ENCODE results near the gene KCNQ1. TPM values are rescaled to one million over a fixed set of nuclear protein-coding genes. Genes with fewer than 3 reads are reported as not detected.

The KCNQ1 gene
- total RNA-seq, 1 experiment from 2014 or later, result 1.0 TPM

DNA sequence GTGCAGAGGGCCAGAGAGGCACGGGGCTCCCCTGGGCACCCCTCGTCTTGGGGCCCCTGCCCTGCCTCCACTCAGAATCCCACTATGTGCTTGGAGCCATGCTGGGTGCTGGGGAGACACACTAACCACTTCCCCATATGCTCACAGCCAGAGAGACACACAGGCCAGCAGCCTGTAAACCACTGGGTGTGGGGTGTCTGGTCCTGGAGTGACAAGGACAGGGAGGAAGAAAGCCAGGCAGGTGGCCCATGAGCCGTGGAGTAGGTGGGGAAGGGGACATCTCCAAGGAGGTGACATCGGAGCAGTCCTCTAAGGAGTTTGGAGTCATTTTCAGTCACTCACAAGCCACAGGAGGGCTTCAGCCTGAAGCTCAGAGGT is 381.9 kb downstream of the KCNQ1 start:
- Mint-ChIP-seq H3K4me3 (ENCODE audit: unreplicated experiment) (no peak overlapping the region), H3K4me1 (ENCODE audit: low read depth, unreplicated experiment) (peaks cover 8% of the 10 kb centered on the region), H3K9me3 (ENCODE audit: unreplicated experiment) (peaks cover 57% of the 10 kb centered on the region), H3K36me3 (ENCODE audit: insufficient read depth, unreplicated experiment) (no peaks in the 10 kb centered on the region), H3K27ac (ENCODE audit: unreplicated experiment) (no peak overlapping the region), H3K27me3 (ENCODE audit: insufficient read depth, unreplicated experiment) (no peaks in the 10 kb centered on the region)
- Histone ChIP-seq H3K36me3 (ENCODE audit: control insufficient read depth, insufficient read depth, low read length) (no peaks in the 10 kb centered on the region), H3K9me3 (peaks cover 33% of the 10 kb centered on the region), H3K4me3 (ENCODE audit: low read depth, low read length) (no peak overlapping the region), H3K27me3 (replicated peaks; ENCODE audit: control insufficient read depth, insufficient read depth, low read length) (no peaks in the 10 kb centered on the region), H3K4me1 (peaks cover 16% of the 10 kb centered on the region)
- CTCF ChIA-PET, result no interaction called here
- no TSS peak for BruUV-seq (replicated peaks)
- no peak for DNase-seq
- intact Hi-C loops (cut with micrococcal nuclease; ENCODE audit: unreplicated experiment), result no loop called here
- TF ChIP-seq, protein P1, sequence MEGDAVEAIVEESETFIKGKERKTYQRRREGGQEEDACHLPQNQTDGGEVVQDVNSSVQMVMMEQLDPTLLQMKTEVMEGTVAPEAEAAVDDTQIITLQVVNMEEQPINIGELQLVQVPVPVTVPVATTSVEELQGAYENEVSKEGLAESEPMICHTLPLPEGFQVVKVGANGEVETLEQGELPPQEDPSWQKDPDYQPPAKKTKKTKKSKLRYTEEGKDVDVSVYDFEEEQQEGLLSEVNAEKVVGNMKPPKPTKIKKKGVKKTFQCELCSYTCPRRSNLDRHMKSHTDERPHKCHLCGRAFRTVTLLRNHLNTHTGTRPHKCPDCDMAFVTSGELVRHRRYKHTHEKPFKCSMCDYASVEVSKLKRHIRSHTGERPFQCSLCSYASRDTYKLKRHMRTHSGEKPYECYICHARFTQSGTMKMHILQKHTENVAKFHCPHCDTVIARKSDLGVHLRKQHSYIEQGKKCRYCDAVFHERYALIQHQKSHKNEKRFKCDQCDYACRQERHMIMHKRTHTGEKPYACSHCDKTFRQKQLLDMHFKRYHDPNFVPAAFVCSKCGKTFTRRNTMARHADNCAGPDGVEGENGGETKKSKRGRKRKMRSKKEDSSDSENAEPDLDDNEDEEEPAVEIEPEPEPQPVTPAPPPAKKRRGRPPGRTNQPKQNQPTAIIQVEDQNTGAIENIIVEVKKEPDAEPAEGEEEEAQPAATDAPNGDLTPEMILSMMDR (IDR thresholded peaks at IDR 0.05; ENCODE audit: insufficient read depth in 1 of 2, low read depth in 1 of 2, low read length in 1 of 2, severe bottlenecking in 1 of 2, unreplicated experiment in 1 of 2), result no peak
- POLR2A ChIA-PET, result no interaction called here

DNA sequence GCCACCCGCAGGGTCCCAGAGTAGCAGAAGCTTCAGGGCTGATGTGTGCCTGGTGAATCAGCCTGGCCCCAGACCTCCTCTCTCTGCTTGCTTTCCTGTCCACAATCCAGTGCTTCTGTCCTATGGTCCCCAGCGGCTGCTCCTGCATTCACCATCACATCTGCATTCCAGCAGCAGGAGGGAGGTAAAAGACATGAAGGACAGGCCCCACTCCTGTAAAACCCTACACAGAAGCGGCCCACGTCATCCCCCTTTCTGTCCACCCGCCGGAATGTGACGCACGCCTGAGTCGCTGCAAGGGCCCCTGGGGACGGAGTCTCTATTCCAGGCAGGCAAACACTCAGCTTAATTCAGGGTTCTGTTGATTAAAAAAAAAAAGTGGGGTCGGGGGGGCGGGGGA is 382.4 kb downstream of the KCNQ1 start:
- Mint-ChIP-seq H3K9me3 (ENCODE audit: unreplicated experiment) (peaks cover 51% of the 10 kb centered on the region), H3K4me1 (ENCODE audit: low read depth, unreplicated experiment) (peaks cover 8% of the 10 kb centered on the region), H3K4me3 (ENCODE audit: unreplicated experiment) (no peak overlapping the region), H3K36me3 (ENCODE audit: insufficient read depth, unreplicated experiment) (no peaks in the 10 kb centered on the region), H3K27ac (ENCODE audit: unreplicated experiment) (no peak overlapping the region), H3K27me3 (ENCODE audit: insufficient read depth, unreplicated experiment) (no peaks in the 10 kb centered on the region)
- H3K4me3 ChIP-seq (ENCODE audit: low read depth, low read length), result no peak overlapping the region
- peaks cover 16% of the 10 kb centered on the region for H3K4me1 ChIP-seq
- DNase-seq, result no peak
- no TSS peak for BruUV-seq (replicated peaks)
- H3K27me3 ChIP-seq (replicated peaks; ENCODE audit: control insufficient read depth, insufficient read depth, low read length), result no peaks in the 10 kb centered on the region
- intact Hi-C loops (cut with micrococcal nuclease; ENCODE audit: unreplicated experiment), result no loop called here
- ChIA-PET POLR2A (no interaction called here), CTCF (no interaction called here)
- H3K36me3 ChIP-seq (ENCODE audit: control insufficient read depth, insufficient read depth, low read length), result no peaks in the 10 kb centered on the region
- TF ChIP-seq, protein P1 (IDR thresholded peaks at IDR 0.05; ENCODE audit: insufficient read depth in 1 of 2, low read depth in 1 of 2, low read length in 1 of 2, severe bottlenecking in 1 of 2, unreplicated experiment in 1 of 2), result no peak
- peaks cover 29% of the 10 kb centered on the region for H3K9me3 ChIP-seq

DNA sequence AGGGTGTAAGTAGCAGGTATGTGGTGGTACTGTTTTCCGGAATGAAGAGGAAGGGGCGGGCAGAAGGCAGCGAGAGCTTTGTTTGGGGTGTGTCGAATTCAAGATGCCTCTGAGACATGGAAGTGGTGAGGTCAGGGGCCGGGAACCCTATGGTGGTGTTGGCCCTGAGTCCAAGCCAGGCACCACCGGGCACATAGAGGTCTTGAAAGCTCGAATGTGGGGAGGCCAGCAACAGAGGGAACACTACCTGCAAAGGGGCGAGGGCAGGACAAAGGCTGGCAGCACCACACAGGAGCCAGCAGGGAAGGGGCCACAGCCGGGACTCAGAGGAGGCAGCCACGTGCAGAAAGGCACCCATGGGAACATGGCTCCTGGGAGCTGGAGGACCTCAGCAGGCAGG is 383.0 kb downstream of the KCNQ1 start:
- intact Hi-C loops (cut with micrococcal nuclease; ENCODE audit: unreplicated experiment), result no loop called here
- Histone ChIP-seq H3K36me3 (ENCODE audit: control insufficient read depth, insufficient read depth, low read length) (no peaks in the 10 kb centered on the region), H3K4me3 (ENCODE audit: low read depth, low read length) (no peak overlapping the region), H3K27me3 (replicated peaks; ENCODE audit: control insufficient read depth, insufficient read depth, low read length) (no peaks in the 10 kb centered on the region), H3K9me3 (peaks cover 25% of the 10 kb centered on the region), H3K4me1 (peaks cover 16% of the 10 kb centered on the region)
- no peaks in the 10 kb centered on the region for H3K36me3 Mint-ChIP-seq (ENCODE audit: insufficient read depth, unreplicated experiment)
- H3K4me1 Mint-ChIP-seq (ENCODE audit: low read depth, unreplicated experiment), result peaks cover 8% of the 10 kb centered on the region
- ChIA-PET POLR2A (no interaction called here), CTCF (no interaction called here)
- no peak for DNase-seq
- H3K27ac Mint-ChIP-seq (ENCODE audit: unreplicated experiment), result no peak overlapping the region
- H3K9me3 Mint-ChIP-seq (ENCODE audit: unreplicated experiment), result peaks cover 45% of the 10 kb centered on the region
- TF ChIP-seq, protein P1 (IDR thresholded peaks at IDR 0.05; ENCODE audit: insufficient read depth in 1 of 2, low read depth in 1 of 2, low read length in 1 of 2, severe bottlenecking in 1 of 2, unreplicated experiment in 1 of 2), result no peak
- BruUV-seq (replicated peaks), result no TSS peak
- H3K27me3 Mint-ChIP-seq (ENCODE audit: insufficient read depth, unreplicated experiment), result no peaks in the 10 kb centered on the region
- H3K4me3 Mint-ChIP-seq (ENCODE audit: unreplicated experiment), result no peak overlapping the region

Data from Caco-2 (cell line).